Measurements from ENCODE around the gene PWWP2A.
"Not testable (repeated sequence)": the region's sequence is repeated elsewhere in the genome, so short reads cannot be mapped to it uniquely, and the experiment has no call there.

The PWWP2A gene

DNA sequence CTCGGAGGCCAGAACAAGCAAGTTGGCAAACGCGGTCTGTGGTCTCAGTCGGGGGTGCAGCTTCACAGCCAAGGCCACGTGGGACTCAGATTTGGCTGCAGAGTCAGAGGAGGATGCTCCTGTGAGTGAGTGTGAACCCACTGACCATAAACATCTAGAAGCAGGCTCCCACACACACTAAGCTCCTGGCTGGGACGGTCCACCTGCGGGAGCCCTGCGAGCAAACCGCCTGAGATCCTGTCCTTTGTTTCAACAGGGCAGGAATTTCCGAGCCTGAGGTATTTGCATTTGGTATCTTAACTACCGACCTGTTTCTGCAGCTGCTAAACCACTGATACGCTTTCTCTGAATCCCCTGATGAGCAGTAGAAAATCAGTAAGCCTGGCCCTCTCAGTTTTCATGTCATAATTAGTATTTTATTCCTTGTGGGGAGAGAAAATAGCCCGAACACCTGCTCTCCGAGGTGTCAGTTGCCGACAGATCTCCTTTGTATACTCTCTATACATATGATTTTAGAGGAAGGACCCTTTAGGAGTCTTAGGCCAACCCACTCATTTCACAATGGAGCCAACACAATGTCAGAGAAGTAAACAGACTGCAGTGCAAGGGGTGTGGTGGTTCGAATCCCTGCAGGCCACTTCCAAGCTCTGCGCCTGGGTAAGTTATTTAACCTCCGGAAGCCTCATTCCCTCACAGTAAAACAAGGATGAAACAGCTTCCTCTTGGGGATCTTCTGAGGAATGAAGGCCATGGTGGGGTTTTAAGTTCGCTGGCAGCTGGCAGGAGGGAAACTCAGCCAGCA lies 40.9 kb upstream of the PWWP2A start:
- no peaks in the 10 kb centered on the region for H3K27me3 ChIP-seq (ENCODE audit: control insufficient read depth in 5 of 5, insufficient read depth in 4 of 5, low read length in 5 of 5)
- H3K9ac ChIP-seq (ENCODE audit: low read length in 5 of 5), result no peak overlapping the region
- peaks cover 5 to 8% (median 7%) of the 10 kb centered on the region in 5 donors for H3K4me1 ChIP-seq (ENCODE audit: control insufficient read depth in 5 of 5, insufficient read depth in 5 of 5, low read length in 5 of 5)
- H3K27ac ChIP-seq (ENCODE audit: low read depth, low read length), result no peak overlapping the region
- no peaks in the 10 kb centered on the region for H3K9me3 ChIP-seq (ENCODE audit: control insufficient read depth in 5 of 5, low read length in 5 of 5)
- no peaks in the 10 kb centered on the region for H3K36me3 ChIP-seq (ENCODE audit: control insufficient read depth in 5 of 5, insufficient read depth in 5 of 5, low read length in 5 of 5)
- no peak overlapping the region for H3K4me3 ChIP-seq (ENCODE audit: low read depth in 1 of 5, low read length in 5 of 5)

DNA sequence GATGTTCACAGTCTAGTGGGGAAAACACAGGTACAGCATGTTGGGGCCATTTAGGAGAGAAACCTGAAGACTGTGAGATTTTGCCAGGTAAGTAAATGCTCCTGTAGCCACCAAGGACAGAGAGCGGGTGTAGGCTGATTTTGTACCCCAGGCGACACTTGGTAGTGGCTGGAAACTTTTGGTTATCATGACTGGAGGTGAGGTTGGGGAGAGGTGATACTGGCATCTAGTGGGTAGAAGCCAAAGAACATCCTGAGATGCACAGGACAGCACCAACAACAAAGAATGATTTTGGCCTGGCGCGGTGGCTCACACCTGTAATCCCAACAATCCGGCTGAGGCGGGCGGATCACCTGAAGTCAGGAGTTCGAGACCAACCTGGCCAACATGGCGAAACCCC lies 38.8 kb upstream of the PWWP2A start:
- Histone ChIP-seq H3K27ac (ENCODE audit: low read depth, low read length) (no peak overlapping the region), H3K27me3 (ENCODE audit: control insufficient read depth in 5 of 5, insufficient read depth in 4 of 5, low read length in 5 of 5) (no peaks in the 10 kb centered on the region), H3K36me3 (ENCODE audit: control insufficient read depth in 5 of 5, insufficient read depth in 5 of 5, low read length in 5 of 5) (no peaks in the 10 kb centered on the region), H3K4me3 (ENCODE audit: low read depth in 1 of 5, low read length in 5 of 5) (no peak overlapping the region), H3K9ac (ENCODE audit: low read length in 5 of 5) (no peak overlapping the region), H3K4me1 (ENCODE audit: control insufficient read depth in 5 of 5, insufficient read depth in 5 of 5, low read length in 5 of 5) (no peaks in the 10 kb centered on the region), H3K9me3 (ENCODE audit: control insufficient read depth in 5 of 5, low read length in 5 of 5) (no peaks in the 10 kb centered on the region)

DNA sequence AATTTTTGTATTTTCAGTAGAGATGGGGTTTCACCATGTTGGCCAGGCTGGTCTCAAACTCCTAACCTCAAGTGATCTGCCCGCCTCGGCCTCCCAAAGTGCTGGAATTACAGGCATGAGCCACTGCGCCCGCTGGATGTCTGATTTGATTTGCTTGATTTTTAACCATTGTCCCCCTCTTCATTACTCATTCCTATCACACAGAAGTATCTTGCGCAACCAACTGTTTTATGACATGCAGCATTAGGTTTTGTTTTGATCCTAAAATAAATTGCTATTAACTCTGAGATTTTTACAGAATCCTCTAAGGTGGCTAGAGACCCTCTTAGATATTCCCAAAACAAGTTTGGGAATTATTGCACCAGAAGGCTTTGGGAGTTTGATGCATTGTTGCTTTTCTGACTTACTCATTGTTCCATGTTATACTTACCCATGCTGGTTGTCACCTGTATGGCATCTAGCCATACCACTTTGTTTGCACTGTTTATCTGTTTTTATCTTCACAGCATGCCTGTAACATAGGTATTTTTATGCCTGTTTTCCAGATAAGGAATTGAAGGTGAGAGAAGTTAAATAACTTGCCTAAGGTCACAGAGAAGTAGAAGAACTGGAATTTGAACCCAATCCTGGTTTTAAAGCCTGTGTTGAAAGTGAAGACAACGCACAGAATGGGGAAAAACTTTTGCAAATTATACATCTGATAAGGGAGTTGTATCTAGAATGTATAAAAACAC lies 35.9 kb upstream of the PWWP2A start:
- no peak overlapping the region for H3K9ac ChIP-seq (ENCODE audit: low read length in 5 of 5)
- H3K9me3 ChIP-seq (ENCODE audit: control insufficient read depth in 5 of 5, low read length in 5 of 5), result no peaks in the 10 kb centered on the region
- H3K27ac ChIP-seq (ENCODE audit: low read depth, low read length), result no peak overlapping the region
- H3K4me3 ChIP-seq (ENCODE audit: low read depth in 1 of 5, low read length in 5 of 5), result no peak overlapping the region
- no peaks in the 10 kb centered on the region for H3K4me1 ChIP-seq (ENCODE audit: control insufficient read depth in 5 of 5, insufficient read depth in 5 of 5, low read length in 5 of 5)
- H3K36me3 ChIP-seq (ENCODE audit: control insufficient read depth in 5 of 5, insufficient read depth in 5 of 5, low read length in 5 of 5), result no peaks in the 10 kb centered on the region
- H3K27me3 ChIP-seq (ENCODE audit: control insufficient read depth in 5 of 5, insufficient read depth in 4 of 5, low read length in 5 of 5), result no peaks in the 10 kb centered on the region

DNA sequence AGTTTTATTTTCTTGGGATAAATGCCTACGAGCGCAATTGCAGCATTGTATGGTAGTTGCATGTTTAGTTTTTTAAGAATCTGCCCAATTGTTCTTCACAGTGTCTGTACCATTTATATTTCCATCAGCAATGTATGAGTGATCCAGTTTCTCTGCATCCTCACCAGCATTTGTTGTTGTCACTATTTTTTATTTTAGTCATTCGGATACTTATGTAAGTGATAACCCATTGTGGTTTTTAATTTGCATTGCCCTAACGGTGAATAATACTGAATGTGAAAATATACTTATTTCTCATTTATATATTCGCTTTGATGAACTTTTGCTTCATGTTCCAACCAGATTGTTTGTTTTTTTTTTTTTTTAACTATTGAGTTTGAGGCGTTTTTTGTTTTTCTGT lies 33.7 kb upstream of the PWWP2A start:
- Histone ChIP-seq H3K27ac (ENCODE audit: low read depth, low read length) (no peak overlapping the region), H3K9me3 (ENCODE audit: control insufficient read depth in 5 of 5, low read length in 5 of 5) (no peaks in the 10 kb centered on the region), H3K27me3 (ENCODE audit: control insufficient read depth in 5 of 5, insufficient read depth in 4 of 5, low read length in 5 of 5) (no peaks in the 10 kb centered on the region), H3K4me1 (ENCODE audit: control insufficient read depth in 5 of 5, insufficient read depth in 5 of 5, low read length in 5 of 5) (no peaks in the 10 kb centered on the region), H3K9ac (ENCODE audit: low read length in 5 of 5) (no peak overlapping the region), H3K36me3 (ENCODE audit: control insufficient read depth in 5 of 5, insufficient read depth in 5 of 5, low read length in 5 of 5) (no peaks in the 10 kb centered on the region), H3K4me3 (ENCODE audit: low read depth in 1 of 5, low read length in 5 of 5) (no peak overlapping the region)

DNA sequence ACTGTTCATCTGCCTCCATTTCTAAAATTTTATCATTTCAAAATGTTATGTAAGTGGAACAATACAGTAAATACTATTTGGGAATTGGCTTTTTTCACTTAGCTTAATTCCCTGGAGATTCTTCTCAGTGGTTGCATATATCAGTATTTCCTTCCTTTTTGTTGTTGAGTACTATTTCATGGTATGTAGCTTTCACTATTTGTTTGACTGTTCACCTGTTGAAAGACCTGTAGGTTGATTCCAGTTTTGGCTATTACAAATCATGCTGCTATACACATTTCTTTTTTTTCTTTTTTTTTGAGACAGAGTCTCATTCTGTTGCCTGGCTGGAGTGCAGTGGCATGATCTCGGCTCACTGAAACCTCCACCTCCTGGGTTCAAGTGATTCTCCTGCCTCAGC lies 33.0 kb upstream of the PWWP2A start:
- Histone ChIP-seq H3K4me1 (ENCODE audit: control insufficient read depth in 5 of 5, insufficient read depth in 5 of 5, low read length in 5 of 5) (no peaks in the 10 kb centered on the region), H3K27me3 (ENCODE audit: control insufficient read depth in 5 of 5, insufficient read depth in 4 of 5, low read length in 5 of 5) (no peaks in the 10 kb centered on the region), H3K36me3 (ENCODE audit: control insufficient read depth in 5 of 5, insufficient read depth in 5 of 5, low read length in 5 of 5) (no peaks in the 10 kb centered on the region), H3K4me3 (ENCODE audit: low read depth in 1 of 5, low read length in 5 of 5) (no peak overlapping the region), H3K9ac (ENCODE audit: low read length in 5 of 5) (no peak overlapping the region), H3K27ac (ENCODE audit: low read depth, low read length) (no peak overlapping the region), H3K9me3 (ENCODE audit: control insufficient read depth in 5 of 5, low read length in 5 of 5) (no peaks in the 10 kb centered on the region)

DNA sequence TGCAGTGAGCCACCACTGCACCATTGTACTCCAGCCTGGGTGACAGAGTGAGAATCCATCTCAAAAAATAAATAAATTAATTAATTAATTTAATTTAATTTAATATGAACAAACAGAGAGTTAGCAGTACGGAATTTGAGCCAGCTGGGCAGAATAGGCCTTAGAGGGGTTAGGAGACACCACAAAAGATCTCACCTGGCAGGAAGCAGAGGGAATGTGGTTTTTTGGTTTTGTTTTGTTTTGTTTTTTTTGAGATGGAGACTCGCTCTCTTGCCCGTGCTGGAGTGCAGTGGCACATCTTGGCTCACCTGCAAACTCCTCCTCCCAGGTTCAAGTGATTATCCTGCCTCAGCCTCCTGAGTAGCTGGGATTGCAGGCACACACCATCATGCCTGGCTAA lies 31.8 kb upstream of the PWWP2A start:
- Histone ChIP-seq H3K4me3 (ENCODE audit: low read depth in 1 of 5, low read length in 5 of 5) (no peak overlapping the region), H3K27me3 (ENCODE audit: control insufficient read depth in 5 of 5, insufficient read depth in 4 of 5, low read length in 5 of 5) (no peaks in the 10 kb centered on the region), H3K9ac (ENCODE audit: low read length in 5 of 5) (no peak overlapping the region), H3K27ac (ENCODE audit: low read depth, low read length) (no peak overlapping the region), H3K4me1 (ENCODE audit: control insufficient read depth in 5 of 5, insufficient read depth in 5 of 5, low read length in 5 of 5) (peaks cover 0 to 5% (median 0%) of the 10 kb centered on the region in 5 donors), H3K36me3 (ENCODE audit: control insufficient read depth in 5 of 5, insufficient read depth in 5 of 5, low read length in 5 of 5) (no peaks in the 10 kb centered on the region), H3K9me3 (ENCODE audit: control insufficient read depth in 5 of 5, low read length in 5 of 5) (no peaks in the 10 kb centered on the region)

DNA sequence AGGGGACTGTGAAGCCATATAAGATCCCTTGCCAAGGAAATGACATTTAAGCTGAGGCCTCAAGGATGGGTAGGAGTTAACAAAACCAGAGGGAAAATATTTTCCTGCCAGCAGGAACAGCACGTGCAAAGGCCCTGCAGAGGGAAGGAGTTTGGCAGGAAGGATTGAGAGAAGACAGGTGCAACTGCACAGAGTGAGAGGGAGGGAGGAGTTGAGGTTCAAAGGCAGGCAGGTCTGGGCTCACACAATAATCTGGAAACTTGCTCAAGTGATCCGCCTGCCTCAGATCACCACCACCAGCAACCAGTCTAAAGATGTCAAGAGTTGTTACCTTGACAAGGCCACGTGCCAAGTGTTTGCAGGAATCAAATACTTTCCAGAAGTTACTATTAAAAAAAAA lies 31.1 kb upstream of the PWWP2A start:
- no peak overlapping the region for H3K4me3 ChIP-seq (ENCODE audit: low read depth in 1 of 5, low read length in 5 of 5)
- H3K4me1 ChIP-seq (ENCODE audit: control insufficient read depth in 5 of 5, insufficient read depth in 5 of 5, low read length in 5 of 5), result peaks cover 0 to 5% (median 0%) of the 10 kb centered on the region in 5 donors

DNA sequence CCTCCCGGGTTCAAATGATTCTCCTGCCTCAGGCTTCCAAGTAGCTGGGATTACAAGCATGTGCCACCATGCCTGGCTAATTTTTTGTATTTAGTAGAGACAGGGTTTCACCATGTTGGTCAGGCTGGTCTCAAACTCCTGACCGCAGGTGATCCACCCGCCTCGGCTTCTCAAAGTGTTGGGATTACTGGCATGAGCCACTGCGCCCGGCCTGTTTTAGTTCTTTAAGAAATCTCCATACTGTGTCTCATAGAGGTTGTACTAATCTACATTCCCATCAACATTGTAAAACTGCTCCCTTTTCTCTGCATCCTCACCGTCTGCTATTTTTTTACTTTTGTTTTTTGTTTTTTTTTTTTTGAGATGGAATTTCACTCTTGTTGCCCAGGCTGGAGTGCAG lies 25.2 kb upstream of the PWWP2A start:
- H3K27ac ChIP-seq (ENCODE audit: low read depth, low read length); H3K36me3 ChIP-seq (ENCODE audit: control insufficient read depth in 5 of 5, insufficient read depth in 5 of 5, low read length in 5 of 5): not testable (repeated sequence)

More for the DNA sequence above, 31.1 kb upstream of the PWWP2A start:
- Histone ChIP-seq H3K9ac (ENCODE audit: low read length in 5 of 5) (no peak overlapping the region), H3K9me3 (ENCODE audit: control insufficient read depth in 5 of 5, low read length in 5 of 5) (no peaks in the 10 kb centered on the region), H3K27ac (ENCODE audit: low read depth, low read length) (no peak overlapping the region), H3K27me3 (ENCODE audit: control insufficient read depth in 5 of 5, insufficient read depth in 4 of 5, low read length in 5 of 5) (no peaks in the 10 kb centered on the region), H3K36me3 (ENCODE audit: control insufficient read depth in 5 of 5, insufficient read depth in 5 of 5, low read length in 5 of 5) (no peaks in the 10 kb centered on the region)

DNA sequence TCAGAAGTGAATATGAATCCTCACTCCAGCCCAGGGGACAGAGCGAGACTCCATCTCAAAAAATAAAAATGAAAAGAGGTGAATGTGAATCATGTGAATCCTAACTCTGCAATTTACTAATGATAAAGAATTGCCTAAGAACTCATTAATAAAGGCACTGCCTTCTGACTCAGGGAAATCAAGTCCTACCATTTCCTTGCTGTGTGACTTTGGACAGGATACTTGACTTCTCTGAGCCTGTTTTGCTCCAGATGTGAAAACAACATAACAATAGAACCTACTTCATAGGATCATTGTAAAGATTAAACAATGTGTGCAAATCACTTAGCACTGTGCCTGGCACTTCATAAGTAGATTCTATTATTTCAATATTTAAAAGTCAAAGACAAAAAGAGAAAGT lies 15.1 kb upstream of the PWWP2A start:
- Histone ChIP-seq H3K27ac (ENCODE audit: low read depth, low read length) (no peak overlapping the region), H3K36me3 (ENCODE audit: control insufficient read depth in 5 of 5, insufficient read depth in 5 of 5, low read length in 5 of 5) (no peaks in the 10 kb centered on the region), H3K4me1 (ENCODE audit: control insufficient read depth in 5 of 5, insufficient read depth in 5 of 5, low read length in 5 of 5) (peaks cover 0 to 9% (median 8%) of the 10 kb centered on the region in 5 donors), H3K9me3 (ENCODE audit: control insufficient read depth in 5 of 5, low read length in 5 of 5) (no peaks in the 10 kb centered on the region), H3K4me3 (ENCODE audit: low read depth in 1 of 5, low read length in 5 of 5) (no peak overlapping the region), H3K9ac (ENCODE audit: low read length in 5 of 5) (no peak overlapping the region), H3K27me3 (ENCODE audit: control insufficient read depth in 5 of 5, insufficient read depth in 4 of 5, low read length in 5 of 5) (no peaks in the 10 kb centered on the region)

More for the DNA sequence above, 25.2 kb upstream of the PWWP2A start:
- H3K9ac ChIP-seq (ENCODE audit: low read length in 5 of 5); H3K4me1 ChIP-seq (ENCODE audit: control insufficient read depth in 5 of 5, insufficient read depth in 5 of 5, low read length in 5 of 5); H3K9me3 ChIP-seq (ENCODE audit: control insufficient read depth in 5 of 5, low read length in 5 of 5); H3K4me3 ChIP-seq (ENCODE audit: low read depth in 1 of 5, low read length in 5 of 5); H3K27me3 ChIP-seq (ENCODE audit: control insufficient read depth in 5 of 5, insufficient read depth in 4 of 5, low read length in 5 of 5): not testable (repeated sequence)

DNA sequence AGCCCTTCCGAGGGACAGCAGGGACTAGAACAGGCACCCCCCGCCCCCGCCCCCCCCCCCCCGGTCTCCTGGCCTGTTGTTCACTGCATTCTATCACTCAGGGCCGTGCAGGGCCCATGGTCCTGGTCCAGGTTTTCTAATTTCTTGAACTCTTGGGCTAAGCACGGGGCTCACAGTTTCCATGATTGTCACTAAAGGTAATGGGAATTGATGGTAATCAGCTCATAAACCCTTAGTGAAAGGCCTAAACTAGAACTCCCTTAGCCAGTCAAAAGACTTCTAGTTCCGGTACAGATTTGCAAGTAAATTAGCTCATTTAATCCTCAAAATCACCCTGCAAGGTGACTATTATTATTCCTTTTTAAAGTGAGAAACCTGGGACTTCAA lies 14.7 kb upstream of the PWWP2A start:
- no peaks in the 10 kb centered on the region for H3K9me3 ChIP-seq (ENCODE audit: control insufficient read depth in 5 of 5, low read length in 5 of 5)
- H3K27ac ChIP-seq (ENCODE audit: low read depth, low read length), result no peak overlapping the region
- no peak overlapping the region for H3K9ac ChIP-seq (ENCODE audit: low read length in 5 of 5)
- no peak overlapping the region for H3K4me3 ChIP-seq (ENCODE audit: low read depth in 1 of 5, low read length in 5 of 5)
- H3K4me1 ChIP-seq (ENCODE audit: control insufficient read depth in 5 of 5, insufficient read depth in 5 of 5, low read length in 5 of 5), result peaks cover 0 to 9% (median 8%) of the 10 kb centered on the region in 5 donors
- H3K36me3 ChIP-seq (ENCODE audit: control insufficient read depth in 5 of 5, insufficient read depth in 5 of 5, low read length in 5 of 5), result no peaks in the 10 kb centered on the region
- no peaks in the 10 kb centered on the region for H3K27me3 ChIP-seq (ENCODE audit: control insufficient read depth in 5 of 5, insufficient read depth in 4 of 5, low read length in 5 of 5)

Data from subcutaneous abdominal adipose tissue (tissue), 5 donors.